NCI-H2227 (cell line): ENCODE data around the gene SPART.

Experiments used
- DNase-seq: peaks from one replicate; lab custom pipeline; 2025; ENCODE audit not compliant: unreplicated experiment; lab: John Stamatoyannopoulos, UW

The SPART gene

GRCh38 chr13:36258831-36259230 lies 87.4 kb downstream of the SPART start:
- DNase-seq, result no peak
